NCI-H1048 (cell line): ENCODE results near the gene DENND10.
"Not testable (repeated sequence)": the region's sequence is repeated elsewhere in the genome, so short reads cannot be mapped to it uniquely, and the experiment has no call there.

Experiments
- DNase-seq: peaks from one replicate; lab custom pipeline; 2025; lab: John Stamatoyannopoulos, UW

DENND10 gene, protein sequence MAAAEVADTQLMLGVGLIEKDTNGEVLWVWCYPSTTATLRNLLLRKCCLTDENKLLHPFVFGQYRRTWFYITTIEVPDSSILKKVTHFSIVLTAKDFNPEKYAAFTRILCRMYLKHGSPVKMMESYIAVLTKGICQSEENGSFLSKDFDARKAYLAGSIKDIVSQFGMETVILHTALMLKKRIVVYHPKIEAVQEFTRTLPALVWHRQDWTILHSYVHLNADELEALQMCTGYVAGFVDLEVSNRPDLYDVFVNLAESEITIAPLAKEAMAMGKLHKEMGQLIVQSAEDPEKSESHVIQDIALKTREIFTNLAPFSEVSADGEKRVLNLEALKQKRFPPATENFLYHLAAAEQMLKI

DNA sequence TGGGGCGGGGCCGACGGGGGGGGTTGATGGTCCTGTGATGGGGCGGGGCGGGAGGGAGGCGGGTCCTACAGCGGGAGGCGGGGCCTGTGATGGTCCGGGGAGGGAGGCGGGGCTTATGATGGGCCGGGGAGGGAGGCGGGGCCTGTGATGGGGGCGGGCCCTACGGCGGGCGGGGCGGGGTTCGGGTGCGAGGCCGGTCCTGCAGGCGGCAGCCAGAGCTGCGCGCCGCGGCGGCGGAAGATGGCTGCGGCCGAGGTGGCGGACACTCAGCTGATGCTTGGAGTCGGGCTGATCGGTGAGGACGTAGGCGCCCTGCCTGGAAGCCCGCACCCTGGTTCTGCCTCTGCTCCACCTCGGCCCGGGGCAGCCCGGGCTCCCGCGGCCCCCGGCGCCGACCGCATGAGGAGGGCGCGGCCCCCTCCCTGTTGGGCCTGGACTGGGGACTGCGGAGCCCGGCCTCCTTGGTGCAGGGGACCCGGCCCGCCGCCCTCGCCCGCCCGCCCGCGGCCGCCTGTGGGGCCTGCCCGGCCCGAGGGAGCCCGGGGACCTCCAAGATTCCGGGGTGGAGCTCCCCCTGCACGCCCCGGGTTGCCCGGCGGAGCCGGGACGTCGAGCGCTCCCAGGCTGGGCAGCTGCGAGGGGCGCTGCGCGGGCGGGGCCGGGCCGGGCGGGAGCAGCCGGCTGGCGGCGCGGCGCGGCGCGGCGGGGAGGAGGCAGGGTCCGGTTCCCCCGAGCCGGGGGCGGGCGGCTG lies at the start of gene DENND10:
DENND10 (plus strand) TSS at position 211 of the 751 bp plus-strand sequence; CDS start at position 241, 30 bp downstream.
- DNase-seq, result no peak

DNA sequence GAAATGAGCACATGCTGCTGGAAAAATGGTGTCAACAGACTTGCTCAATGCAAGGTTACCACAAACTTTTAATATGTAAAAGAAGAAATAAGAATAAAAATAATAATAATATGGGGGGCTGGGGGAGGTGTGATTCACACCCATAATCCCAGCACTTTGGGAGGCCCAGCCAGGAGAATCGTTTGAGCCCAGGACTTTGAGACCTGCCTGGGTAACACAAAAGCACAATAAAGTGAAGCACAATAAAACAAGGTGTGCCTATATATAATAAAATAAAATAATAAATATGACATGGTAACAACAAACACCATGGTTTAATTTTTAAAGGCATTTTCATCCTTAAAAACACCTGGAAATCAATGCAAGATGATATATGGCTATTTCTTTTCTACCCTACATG lies 48.4 kb upstream of the DENND10 start:
- DNase-seq, result no peak

DNA sequence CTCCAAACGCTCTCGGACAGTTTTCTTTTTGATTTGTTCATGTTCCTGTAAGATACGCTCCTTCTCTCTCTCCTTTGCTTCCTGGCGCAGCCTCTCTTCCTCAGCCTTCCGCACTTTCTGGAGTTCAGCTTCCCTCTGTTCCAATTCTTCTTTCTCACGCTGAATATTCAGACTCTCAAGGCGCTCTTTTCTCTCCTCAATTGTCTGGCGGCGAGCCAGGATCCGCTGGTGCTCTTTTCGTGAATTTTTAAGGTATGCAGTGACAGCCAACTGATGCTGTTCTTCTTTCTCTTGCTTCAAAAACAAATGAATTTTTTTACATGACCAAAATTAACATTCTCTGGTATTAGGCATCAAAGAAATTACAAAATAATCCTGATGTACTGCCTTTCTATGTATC lies 45.9 kb upstream of the DENND10 start:
- DNase-seq, result no peak

DNA sequence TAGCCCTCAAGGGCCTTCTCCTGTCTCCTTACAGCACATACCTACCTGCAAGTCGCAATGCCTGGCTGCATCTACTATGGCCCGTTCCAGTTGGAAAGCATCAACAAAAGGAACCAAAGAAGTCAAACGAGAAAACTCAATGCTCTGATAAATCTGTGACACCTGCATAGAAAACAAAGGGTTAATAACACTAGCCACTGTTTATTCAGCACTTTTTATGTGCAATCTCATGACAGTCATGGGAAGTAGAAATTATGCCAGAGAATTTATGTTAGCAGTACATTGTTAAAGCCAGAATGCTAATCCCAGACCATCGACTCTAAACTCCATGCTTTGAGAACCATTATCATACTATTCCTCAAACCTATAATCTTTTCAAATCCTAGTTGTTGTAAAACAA lies 44.4 kb upstream of the DENND10 start:
- DNase-seq, result no peak

DNA sequence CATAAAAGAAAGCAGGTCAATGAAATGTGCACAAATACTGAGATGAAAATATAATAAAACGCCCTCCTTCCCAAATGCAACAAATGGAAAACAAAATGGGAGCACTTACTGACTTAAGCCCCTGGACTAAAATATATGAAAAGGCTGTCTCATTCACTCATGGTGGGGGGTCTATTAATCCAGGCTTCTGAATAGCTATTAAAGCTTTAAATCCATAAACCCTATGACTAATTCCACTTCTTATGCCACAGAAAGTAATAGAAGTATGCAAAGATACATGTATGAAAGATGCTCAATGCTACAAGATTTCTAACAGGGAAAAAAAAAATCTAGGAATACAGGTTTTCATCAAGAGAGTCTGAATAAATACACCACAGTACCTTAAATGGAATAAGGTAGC lies 43.8 kb upstream of the DENND10 start:
- DNase-seq, result no peak

DNA sequence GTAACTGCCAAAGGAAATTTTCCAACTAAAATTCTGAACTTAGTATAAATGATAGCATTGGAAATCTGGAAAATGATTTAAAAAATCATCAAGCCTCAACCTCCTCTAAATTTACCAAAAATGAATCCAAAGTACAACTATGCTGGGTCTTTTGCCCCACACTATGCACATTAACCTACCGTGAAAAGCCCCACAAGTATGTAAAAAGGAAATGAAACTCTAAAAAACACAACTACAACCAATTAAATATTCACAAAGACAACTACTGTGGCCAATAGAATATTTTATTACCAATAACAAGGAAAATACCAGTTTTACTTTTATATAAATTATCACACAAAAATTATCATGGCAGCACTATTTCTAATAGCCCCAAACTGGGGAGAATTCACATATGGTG lies 42.6 kb upstream of the DENND10 start:
- DNase-seq, result no peak

DNA sequence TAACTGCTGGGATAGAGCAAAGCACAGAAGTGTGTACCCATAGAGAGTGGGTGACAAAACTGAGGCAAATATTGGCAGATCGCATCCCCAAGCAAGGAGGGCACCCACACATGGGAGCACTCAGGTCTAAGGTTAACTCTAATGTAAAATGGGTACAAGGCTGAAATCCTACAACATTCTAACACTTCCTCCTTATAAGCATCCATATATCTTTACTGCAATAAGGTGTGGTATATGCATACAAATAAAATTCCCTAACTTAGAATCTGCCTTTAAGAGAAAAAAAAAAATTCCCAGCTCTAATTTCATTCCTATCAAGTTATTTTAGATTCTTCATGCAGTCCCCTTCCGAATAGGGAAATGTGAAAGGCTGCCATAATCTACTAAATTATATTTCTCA lies 42.0 kb upstream of the DENND10 start:
- DNase-seq, result no peak

DNA sequence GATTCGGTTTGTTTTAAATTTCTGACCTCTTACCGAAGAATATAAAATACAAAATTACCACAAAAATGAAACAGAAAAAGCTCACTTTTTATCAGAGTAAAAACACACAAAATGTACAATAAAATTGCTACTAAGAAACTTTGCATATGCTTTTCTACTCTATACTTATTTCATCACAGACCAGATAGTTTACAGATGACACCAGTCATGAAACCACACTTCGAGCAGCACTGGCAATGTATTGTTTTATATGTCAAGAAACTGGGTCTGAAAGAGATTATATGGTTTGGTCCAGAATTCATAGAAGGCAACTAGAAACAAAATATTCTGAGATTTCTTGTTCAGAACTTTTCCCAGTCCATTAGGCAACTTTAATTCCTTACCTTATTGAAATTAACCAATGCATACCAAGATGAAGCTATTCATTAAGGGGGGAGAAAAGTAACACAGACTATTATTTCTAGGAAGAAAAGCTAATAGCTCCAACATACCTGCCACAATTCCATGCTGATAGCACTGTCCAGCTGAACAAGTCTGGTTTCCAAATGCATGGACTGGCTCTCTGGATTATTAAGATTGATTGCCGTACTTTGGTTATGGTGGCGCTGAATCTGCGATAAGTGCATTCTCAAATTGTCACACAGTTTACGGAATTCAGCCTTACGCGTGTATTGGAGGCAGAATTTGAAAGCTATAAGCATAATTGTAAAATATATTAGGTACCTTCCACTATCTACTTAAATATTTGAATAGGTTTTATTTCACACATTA lies 33.3 kb upstream of the DENND10 start:
- DNase-seq, result no peak

DNA sequence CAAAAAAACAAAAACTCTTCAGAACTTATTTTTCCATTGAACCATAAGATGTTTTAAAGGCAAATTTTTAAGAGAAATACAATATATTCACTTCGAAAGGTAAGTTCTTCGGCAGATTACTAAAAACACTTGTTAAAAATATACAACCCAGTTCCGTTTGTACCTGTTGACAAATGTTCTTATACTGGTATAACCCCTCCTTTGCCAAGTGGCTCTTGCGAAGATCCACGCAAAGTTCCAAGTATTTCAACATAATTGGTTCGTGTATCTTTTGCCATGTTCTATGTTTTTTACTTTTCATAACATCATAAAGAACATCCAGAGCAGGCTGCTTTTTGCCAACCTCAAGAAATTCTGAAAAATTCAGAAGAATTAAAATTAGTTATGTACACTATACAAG lies 30.3 kb upstream of the DENND10 start:
- no peak for DNase-seq

DNA sequence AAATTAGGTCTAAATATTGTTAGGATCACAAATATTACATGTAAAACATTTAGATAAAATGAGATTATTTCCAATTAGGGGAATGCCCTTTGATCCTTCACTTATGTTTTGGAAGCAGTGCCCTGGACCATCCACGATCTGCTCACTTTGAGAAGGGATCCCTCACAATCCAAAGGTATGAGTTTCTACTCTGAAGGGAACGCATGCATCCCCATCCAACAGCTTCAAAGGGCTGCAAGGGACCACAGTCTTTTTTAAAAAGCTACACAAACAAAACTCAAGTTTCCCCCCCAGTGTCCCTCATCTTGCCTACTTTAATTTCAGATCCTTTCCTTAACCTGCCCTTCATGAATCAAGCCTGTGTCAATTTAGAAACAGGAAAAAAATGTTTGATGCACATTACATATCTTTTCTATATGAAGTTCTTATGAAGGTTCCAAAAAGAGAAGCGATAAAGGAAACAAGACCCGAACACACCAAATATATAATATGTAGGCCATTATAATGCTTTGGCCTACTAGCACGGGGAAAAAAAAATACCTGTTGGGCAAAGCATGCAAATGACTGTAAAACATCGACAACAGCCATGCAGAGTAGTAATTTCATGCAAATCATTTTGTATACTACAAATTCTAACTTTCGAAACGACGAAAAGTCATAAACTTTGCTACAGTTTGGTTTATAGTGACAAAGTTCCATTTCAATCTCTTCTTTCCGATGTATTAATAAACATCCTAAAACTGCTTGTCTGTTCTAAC lies 25.3 kb upstream of the DENND10 start:
- peak; percentile 8 for DNase-seq

DNA sequence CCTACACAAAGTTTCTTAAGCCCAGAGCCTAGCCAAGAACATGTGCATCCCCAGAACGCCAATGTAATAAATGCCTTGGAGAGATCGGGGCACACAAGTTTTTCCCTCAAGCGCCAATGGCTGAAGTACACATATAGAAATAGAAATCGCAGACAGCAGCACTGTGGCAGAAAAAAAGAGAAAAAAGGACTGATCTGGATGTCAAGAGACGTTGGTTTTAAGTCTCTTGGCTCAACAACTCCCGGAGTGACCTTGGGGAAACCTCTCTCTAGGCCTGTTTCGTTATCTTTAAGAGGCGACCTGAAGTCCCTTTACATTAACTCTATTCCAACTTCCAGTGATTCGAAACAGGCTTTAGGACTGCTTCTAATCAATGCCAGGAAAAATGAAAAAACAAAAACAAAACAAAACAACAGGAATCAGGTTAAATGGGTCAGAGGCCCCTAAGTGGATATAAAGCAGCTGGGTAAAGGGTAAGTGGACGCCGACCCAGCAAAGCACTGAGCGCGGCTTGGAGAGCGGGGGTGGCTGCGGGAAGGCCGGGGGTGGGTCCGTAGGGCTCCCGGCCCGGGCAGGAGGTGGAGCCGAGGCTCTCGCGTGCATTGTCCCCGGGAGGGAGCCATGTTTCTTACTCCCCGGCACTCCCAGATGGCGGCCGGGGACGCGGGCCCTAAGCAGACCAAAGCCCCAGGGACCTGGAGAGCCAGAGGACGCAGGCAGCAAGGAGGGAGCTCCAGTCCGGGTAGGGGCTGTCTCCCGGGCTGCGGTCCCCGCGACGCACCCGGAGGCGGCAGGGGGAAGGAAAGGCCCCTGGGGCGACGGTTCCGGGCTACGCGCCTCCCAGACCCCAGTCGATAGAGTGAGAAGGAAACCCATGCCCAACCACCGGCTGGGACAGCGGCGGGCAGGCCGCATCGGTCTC lies 24.1 kb upstream of the DENND10 start:
- peak; percentile 52 for DNase-seq

DNA sequence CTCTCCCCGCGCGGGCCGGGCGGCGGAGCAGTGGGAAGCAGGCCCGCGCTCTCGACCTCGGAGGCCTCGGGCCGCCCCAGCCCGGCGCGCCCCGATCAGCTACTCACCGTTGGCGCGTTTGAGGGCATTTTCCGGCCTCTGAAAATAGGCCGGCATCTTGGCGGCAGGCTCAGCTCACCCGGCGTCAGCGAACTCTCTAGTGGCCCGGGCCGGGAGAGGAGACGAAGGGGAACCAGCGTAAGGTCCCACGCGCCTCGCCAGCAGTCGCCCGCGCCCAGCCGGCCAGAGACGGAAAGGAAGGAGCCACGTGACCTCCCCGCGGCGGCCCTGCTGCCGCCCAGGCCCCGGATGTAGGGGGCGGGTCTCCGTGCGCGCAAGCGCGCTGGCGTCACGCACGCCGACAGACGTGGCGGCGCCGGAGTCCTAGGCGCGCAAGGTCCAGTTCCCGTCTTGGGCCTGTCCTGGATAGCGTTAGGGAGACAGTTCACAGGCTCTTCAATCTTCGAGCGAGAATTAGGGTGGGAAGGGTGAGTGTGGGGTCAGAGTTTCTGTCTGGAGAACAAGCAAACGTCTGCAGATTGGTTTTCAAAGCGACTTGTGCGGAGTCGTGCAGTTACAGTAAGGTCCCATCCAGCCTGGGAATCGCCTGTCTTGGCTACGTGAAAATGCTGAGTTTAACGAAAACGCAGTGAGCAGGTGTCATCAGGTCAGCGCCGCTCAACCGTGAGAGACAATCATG lies 23.2 kb upstream of the DENND10 start, which contains the start of gene EIF3A:
EIF3A (minus strand) TSS at position 297 of the 739 bp plus-strand sequence; CDS start at position 156, 141 bp downstream.
- DNase-seq, result peak; percentile 46

DNA sequence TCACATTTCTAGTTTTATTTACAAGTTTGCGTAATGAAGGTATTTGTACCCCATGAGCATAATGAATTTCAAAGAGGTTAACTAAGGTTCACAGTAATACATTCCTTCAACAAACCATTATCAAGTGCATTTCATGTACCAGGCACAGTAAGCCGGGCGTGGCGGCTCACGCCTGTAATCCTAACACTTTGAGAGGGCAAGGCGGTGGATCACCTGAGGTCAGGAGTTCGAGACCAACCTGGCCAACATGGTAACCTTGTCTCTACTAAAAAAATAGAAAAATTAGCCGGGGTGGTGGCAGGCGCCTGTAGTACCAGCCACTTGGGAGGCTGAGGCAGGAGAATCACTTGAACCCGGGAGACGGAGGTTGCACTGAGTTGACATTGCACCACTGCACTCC lies 19.0 kb upstream of the DENND10 start:
- DNase-seq, result no peak

DNA sequence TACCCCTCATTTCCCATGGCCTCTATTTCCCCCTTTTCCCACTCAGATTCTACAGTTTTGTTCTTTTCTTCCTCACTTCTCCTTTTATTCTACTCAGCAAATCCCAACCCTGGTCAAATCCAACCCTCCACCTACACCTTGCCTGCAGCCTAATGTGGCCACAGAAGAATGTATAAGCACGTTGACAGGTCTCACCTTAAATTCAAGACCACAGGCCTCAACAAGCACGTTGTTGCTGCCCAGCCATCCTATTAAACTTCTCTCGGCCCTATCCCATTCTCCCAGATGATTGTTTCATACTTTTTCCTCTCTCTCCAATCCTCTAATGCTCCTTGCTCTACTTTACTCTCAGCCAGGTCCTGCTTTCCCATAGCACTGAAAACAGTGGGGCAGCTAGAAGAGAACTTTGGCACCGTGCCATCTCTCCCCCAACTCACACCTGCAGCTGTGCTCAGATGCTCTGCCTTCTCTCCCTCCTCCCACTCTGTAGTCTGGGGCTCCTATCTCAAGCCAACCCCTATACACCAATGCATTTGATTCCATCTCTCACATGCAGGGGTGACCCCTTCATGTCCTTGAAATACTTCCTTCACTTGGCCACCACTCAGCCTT lies 16.5 kb upstream of the DENND10 start:
- DNase-seq, result no peak

DNA sequence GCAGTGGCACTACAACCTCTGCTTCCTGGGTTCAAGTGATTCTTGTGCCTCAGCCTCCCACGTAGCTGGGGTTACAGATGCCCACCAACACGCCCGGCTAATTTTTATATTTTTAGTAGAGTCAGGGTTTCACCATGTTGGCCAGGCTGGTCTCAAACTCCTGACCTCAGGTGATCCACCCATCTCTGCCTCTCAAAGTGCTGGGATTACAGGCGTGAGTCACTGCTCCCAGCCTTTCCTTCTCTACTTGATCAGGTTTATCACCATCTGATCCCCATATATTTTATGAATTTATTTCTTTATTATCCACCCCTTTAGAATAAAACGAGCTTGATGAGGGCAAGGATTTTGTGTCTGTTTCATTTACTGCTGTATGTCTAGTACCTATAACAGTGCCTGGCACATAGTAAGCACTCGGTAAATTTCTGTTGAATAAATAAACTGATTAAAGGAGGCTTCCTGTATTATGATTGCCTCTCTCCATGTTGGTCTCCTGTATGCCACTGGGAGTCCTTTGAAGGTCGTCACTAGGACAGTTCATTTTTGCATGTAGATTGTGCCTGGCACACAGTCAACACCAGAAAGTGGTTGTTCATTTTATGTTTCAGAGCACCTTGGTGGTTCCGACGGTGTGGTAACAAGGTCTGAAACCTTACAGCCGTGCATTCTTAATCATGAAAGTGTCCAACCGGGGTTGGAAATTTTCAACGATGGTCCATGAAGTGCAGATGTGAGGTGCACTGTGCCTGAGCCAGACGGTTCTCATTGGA lies 13.7 kb upstream of the DENND10 start:
- no peak for DNase-seq

DNA sequence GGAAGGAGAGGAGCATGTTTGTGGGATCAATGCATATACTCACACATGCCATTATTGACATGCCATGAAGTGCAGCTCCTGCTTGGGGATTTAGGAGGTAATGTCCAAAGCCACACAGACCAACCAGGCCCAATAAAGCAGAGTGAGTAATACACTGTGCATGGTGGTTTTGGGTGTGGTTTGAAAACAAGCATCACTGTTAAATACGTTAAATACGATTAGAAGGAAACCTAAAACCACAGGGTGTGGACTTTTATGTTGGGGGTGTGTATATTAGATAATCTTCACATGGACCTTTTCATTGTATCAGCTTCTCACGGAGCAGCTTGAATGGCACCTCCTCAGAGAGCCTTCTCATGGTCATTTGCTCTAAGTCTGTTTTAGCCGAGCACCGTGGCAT lies 12.9 kb upstream of the DENND10 start:
- DNase-seq, result no peak

DNA sequence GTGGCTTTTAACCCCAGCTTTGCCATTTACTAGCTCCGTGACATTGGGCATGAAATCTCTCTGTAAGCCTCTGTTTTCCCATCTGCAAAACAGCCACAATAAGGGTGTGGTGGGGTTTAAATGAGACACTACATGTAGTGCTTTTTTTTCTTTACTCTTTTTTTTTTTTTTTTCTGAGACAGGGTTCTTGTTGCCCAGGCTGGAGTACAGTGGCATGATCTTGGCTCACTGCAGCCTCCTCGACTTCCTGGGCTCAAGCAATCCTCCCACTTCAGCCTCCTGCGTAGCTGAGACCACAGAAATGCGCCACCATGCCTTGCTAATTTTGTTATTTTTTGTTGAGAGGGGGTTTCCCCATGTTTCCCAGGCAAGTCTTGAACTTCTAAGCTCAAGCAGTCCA lies 8.3 kb upstream of the DENND10 start:
- no peak for DNase-seq

DNA sequence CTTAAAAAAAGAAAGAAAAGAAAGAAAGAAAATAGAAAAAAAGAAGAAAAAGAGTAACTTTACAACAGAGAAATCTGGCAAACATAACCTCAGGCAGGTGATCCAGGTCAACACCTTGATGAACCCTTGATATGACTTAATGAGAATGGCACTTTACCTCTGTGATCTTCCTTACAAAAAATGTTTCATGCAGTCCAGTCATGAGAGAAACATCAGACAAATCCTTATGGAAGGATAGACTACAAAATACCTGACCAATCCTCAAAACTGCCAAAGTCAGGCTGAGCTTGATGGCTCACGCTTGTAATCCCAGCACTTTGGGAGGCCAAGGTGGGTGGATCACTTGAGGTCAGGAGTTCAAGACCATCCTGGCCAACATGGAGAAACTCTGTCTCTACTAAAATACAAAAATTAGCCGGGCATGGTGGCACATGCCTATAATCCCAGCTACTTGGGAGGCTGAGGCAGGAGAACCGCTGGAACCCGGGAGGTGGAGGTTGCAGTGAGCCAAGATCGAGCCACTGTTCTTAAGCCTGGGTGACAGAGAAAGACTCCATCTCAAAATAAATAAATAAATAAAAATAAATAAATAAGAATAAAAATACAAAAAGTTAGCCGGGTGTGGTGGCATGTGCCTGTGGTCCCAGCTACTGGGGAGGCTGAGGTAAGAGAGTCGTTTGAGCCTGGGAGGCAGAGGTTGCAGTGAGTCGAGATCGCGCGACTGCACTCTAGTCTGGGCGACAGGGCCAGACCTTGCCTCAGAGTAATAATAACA lies 7.1 kb upstream of the DENND10 start:
- not testable (repeated sequence) for DNase-seq
